SJSA1 (cell line): Measurements from ENCODE around the gene ANXA10. TPM values are rescaled to one million over a fixed set of nuclear protein-coding genes. Genes with fewer than 3 reads are reported as not detected.
"Not testable (repeated sequence)": the region's sequence is repeated elsewhere in the genome, so short reads cannot be mapped to it uniquely, and the experiment has no call there.

ENCODE experiments used
- DNase-seq, 2 experiments: peaks; one replicate each; pipeline ENCODE4 v3.0.0-alpha.2; 2015 to 2020; ENCODE audit warnings: low spot score in 2 of 2, low read depth in 1 of 2
- H3K27ac ChIP-seq: fragments of 250-450 bp; sonication (Bioruptor Pico); 2 replicates; pipeline ENCODE4 v1.5.1; 2020; ENCODE audit warnings: mild to moderate bottlenecking, moderate library complexity
- H3K27me3 ChIP-seq: fragments of 250-450 bp; sonication (Bioruptor Pico); replicated peaks from 2 replicates; pipeline ENCODE4 v1.5.1; 2020; ENCODE audit warnings: mild to moderate bottlenecking, moderate library complexity
- H3K36me3 ChIP-seq: fragments of 250-450 bp; sonication (Bioruptor Pico); 2 replicates; pipeline ENCODE4 v1.5.1; 2020; ENCODE audit warnings: mild to moderate bottlenecking
- H3K4me1 ChIP-seq: fragments of 250-450 bp; sonication (Bioruptor Pico); replicated peaks from 2 replicates; pipeline ENCODE4 v1.6.1; 2021; ENCODE audit warnings: mild to moderate bottlenecking
- H3K4me3 ChIP-seq: fragments of 250-450 bp; sonication (Bioruptor Pico); 2 replicates; pipeline ENCODE4 v1.5.1; 2020; ENCODE audit warnings: mild to moderate bottlenecking
- H3K9me3 ChIP-seq: fragments of 250-450 bp; sonication (Bioruptor Pico); replicated peaks from 2 replicates; pipeline ENCODE4 v1.5.1; 2020; ENCODE audit warnings: mild to moderate bottlenecking
- total RNA-seq: library from RNA; depleted of rRNA; stranded (reverse); fragments of >200 nt; shearing (Covaris generic); gene quantifications from 2 replicates; pipeline ENCODE4 v1.2.3, GENCODE V29; 2014

Gene ANXA10
- total RNA-seq, 1 experiment from 2014 or later, result 1.7 TPM

DNA sequence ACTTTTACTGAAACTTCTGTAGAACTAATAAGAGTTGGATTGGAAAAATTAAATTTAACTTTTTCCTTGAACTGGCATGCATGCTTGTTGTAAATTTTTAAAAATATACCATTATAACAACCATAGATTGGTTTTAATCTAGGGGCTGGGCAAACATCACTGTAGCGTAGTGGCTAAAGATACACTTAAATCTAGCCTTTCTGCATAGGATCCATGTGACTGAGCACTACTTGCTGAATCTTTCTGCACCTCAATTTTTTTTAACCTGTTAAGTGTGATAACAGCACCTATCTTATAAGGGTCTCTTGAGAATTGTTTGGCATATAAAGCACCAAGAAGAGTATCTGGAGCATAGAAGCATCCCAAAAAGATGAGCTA, 4.1 kb downstream of the ANXA10 start:
- Histone ChIP-seq H3K27ac (no peak overlapping the region), H3K27me3 (no peaks in the 10 kb centered on the region), H3K36me3 (no peaks in the 10 kb centered on the region), H3K4me3 (no peak overlapping the region), H3K9me3 (no peaks in the 10 kb centered on the region), H3K4me1 (no peaks in the 10 kb centered on the region; the same call in 1 of the 2 replicates)
- no peak for DNase-seq

- Histone ChIP-seq H3K4me1 (no peaks in the 10 kb centered on the region; the same call in 1 of the 2 replicates), H3K27me3 (no peaks in the 10 kb centered on the region), H3K36me3 (no peaks in the 10 kb centered on the region), H3K4me3 (no peak overlapping the region), H3K27ac (no peak overlapping the region), H3K9me3 (no peaks in the 10 kb centered on the region)
- no peak for DNase-seq
These were observed 4.8 kb downstream of the ANXA10 start for GRCh38 chr4:168097161-168097560.

GRCh38 chr4:168098248-168098717, 5.9 kb downstream of the ANXA10 start:
- Histone ChIP-seq H3K4me1 (no peaks in the 10 kb centered on the region; the same call in 1 of the 2 replicates), H3K27me3 (no peaks in the 10 kb centered on the region), H3K4me3 (no peak overlapping the region), H3K27ac (no peak overlapping the region), H3K9me3 (no peaks in the 10 kb centered on the region), H3K36me3 (no peaks in the 10 kb centered on the region)
- no peak for DNase-seq

GRCh38 chr4:168099195-168099594, 6.9 kb downstream of the ANXA10 start:
- no peaks in the 10 kb centered on the region for H3K27me3 ChIP-seq
- no peaks in the 10 kb centered on the region for H3K36me3 ChIP-seq
- no peaks in the 10 kb centered on the region; the same call in 1 of the 2 replicates for H3K4me1 ChIP-seq
- DNase-seq, result no peak
- H3K27ac ChIP-seq, result no peak overlapping the region
- no peaks in the 10 kb centered on the region for H3K9me3 ChIP-seq
- H3K4me3 ChIP-seq, result no peak overlapping the region

- H3K27me3 ChIP-seq, result no peaks in the 10 kb centered on the region
- no peaks in the 10 kb centered on the region for H3K9me3 ChIP-seq
- DNase-seq, result no peak
- no peak overlapping the region for H3K4me3 ChIP-seq
- H3K36me3 ChIP-seq, result no peaks in the 10 kb centered on the region
- H3K4me1 ChIP-seq, result no peaks in the 10 kb centered on the region; the same call in 1 of the 2 replicates
- H3K27ac ChIP-seq, result no peak overlapping the region
These were observed 8.7 kb downstream of the ANXA10 start for GRCh38 chr4:168101026-168101425.

DNA sequence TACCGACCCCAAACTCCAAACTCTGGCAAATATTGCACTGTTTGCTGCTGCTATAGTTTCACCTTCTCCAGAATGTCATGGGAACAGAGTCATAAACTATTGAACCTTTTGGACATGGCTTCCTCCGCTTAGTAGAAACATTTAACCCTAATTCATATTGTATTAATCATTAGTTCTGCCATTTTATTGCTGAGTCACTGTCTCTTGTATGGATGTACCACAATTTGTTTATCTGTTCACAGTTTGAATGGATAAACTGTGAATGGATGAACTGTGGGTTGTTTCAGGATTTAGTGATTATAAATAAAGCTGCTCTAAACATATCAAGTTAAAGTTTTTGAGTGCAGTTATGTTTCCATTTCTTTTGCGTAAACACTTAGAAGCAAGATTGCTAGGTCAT, 10.1 kb downstream of the ANXA10 start:
- no peaks in the 10 kb centered on the region for H3K36me3 ChIP-seq
- no peaks in the 10 kb centered on the region for H3K9me3 ChIP-seq
- no peak for DNase-seq
- H3K27me3 ChIP-seq, result no peaks in the 10 kb centered on the region
- no peaks in the 10 kb centered on the region; the same call in 1 of the 2 replicates for H3K4me1 ChIP-seq
- no peak overlapping the region for H3K4me3 ChIP-seq
- no peak overlapping the region for H3K27ac ChIP-seq

DNA sequence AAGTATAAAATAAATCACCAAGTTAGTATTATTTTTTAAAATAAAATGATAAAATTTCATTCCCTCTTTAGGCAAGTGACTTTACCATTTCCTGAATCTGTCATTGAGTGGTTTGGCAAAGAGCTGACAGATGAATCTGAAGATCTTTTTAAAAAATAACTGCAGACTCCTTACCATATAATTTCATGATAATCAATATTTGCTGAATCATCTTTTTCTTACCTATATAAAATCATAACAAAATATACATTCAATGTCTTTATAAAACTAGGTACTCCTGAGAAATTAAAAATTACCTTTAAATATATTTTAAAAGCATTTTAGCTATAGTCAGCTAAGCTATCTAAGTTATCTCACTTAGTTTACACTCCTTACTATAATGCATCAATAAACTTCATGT, 17.2 kb downstream of the ANXA10 start:
- H3K36me3 ChIP-seq, result no peaks in the 10 kb centered on the region
- no peak for DNase-seq
- H3K9me3 ChIP-seq, result no peaks in the 10 kb centered on the region
- H3K4me3 ChIP-seq, result no peak overlapping the region
- no peak overlapping the region for H3K27ac ChIP-seq
- H3K27me3 ChIP-seq, result no peaks in the 10 kb centered on the region
- H3K4me1 ChIP-seq, result no peaks in the 10 kb centered on the region

DNA sequence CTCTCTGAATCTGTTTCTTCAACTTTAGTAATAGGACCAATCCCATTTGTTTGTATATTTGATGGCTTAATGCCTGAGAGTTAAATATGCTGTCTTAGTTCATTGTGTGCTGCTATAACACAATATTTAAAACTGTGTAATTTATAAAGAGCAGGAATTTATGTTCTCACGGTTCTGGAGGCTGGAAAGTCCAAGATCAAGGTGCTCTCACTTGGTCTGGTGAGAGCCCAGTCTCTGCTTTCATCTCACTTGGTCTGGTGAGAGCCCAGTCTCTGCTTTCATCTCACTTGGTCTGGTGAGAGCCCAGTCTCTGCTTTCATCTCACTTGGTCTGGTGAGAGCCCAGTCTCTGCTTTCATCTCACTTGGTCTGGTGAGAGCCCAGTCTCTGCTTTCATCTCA, 20.7 kb downstream of the ANXA10 start:
- not testable (repeated sequence) for DNase-seq, H3K27ac ChIP-seq, H3K9me3 ChIP-seq, H3K4me3 ChIP-seq, H3K4me1 ChIP-seq, H3K36me3 ChIP-seq, H3K27me3 ChIP-seq

GRCh38 chr4:168118116-168118655, 25.8 kb downstream of the ANXA10 start:
- DNase-seq, result no peak
- Histone ChIP-seq H3K36me3 (no peaks in the 10 kb centered on the region), H3K4me3 (no peak overlapping the region), H3K9me3 (no peaks in the 10 kb centered on the region), H3K4me1 (no peaks in the 10 kb centered on the region; the same call in 1 of the 2 replicates), H3K27ac (no peak overlapping the region), H3K27me3 (no peaks in the 10 kb centered on the region)

DNA sequence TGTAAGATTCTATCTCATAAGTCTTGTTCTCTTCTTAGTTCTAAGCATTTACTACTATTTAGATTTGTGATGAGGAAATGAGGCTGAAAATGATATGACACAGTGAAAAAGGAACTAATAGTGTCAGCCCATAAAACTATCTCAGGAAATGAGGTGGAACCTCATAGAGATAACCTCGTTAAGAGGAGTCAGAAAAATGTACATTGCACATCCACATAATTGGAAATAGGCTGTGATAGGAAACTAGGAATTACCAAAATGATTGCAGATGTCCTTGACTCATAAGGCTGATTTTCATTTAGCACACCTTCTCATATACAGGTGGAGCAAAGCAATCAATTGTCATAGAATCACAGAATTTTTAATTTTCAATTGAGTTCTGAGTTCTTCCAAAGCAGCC, 26.8 kb downstream of the ANXA10 start:
- no peaks in the 10 kb centered on the region for H3K36me3 ChIP-seq
- no peak overlapping the region for H3K27ac ChIP-seq
- no peak for DNase-seq
- H3K27me3 ChIP-seq, result no peaks in the 10 kb centered on the region
- H3K4me1 ChIP-seq, result peaks cover 4% of the 10 kb centered on the region
- no peaks in the 10 kb centered on the region for H3K9me3 ChIP-seq
- no peak overlapping the region for H3K4me3 ChIP-seq

GRCh38 chr4:168119890-168120289, 27.6 kb downstream of the ANXA10 start:
- Histone ChIP-seq H3K27ac (no peak overlapping the region), H3K4me1 (peaks cover 10% of the 10 kb centered on the region), H3K9me3 (no peaks in the 10 kb centered on the region), H3K27me3 (no peaks in the 10 kb centered on the region), H3K4me3 (no peak overlapping the region), H3K36me3 (no peaks in the 10 kb centered on the region)
- no peak for DNase-seq

DNA sequence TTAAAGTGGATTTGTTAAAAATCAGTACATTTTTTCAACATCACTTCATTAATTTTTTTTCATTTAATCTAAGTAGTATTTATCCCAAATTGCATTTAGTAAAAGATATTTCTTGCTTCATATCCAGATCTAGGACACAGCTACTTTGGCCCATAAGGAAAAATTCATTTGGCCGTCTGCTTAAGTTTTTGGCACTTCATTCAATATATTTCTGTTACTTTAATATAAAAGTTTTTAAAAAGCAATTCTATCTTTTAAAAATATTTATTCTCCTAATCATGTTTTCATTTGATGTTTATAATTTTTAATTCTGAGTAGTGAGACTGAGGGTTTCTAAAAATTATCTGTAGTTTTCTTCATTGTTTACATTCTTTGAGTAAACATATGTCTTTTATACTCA, 28.5 kb downstream of the ANXA10 start:
- no peak for DNase-seq
- H3K4me1 ChIP-seq, result peaks cover 10% of the 10 kb centered on the region
- H3K27me3 ChIP-seq, result no peaks in the 10 kb centered on the region
- H3K36me3 ChIP-seq, result no peaks in the 10 kb centered on the region
- H3K27ac ChIP-seq, result no peak overlapping the region
- H3K4me3 ChIP-seq, result no peak overlapping the region
- H3K9me3 ChIP-seq, result no peaks in the 10 kb centered on the region

GRCh38 chr4:168124008-168124641, 31.8 kb downstream of the ANXA10 start:
- H3K4me3 ChIP-seq, result no peak overlapping the region

DNA sequence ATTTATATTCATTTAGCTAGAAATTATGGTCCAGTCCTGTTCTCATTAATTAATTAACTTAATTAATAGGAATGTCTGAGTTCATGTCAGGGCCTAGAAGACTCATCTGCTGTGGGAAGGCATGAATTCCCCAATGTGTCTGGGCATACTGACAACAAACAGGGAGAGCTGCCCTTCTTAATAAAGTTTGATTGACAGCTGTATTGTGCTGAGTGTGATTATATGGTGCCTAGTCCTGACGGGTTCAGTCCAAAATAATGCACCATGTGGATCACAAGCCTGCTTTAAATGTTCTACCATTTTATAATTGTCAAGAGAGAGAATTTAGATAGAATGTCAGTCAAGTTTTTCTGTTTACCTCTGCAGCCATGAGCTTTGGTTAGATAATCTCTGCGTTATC, 34.6 kb downstream of the ANXA10 start:
- H3K27ac ChIP-seq, result no peak overlapping the region
- peaks cover 10% of the 10 kb centered on the region for H3K4me1 ChIP-seq
- no peak overlapping the region for H3K4me3 ChIP-seq
- DNase-seq, result no peak
- no peaks in the 10 kb centered on the region for H3K36me3 ChIP-seq
- no peaks in the 10 kb centered on the region for H3K27me3 ChIP-seq
- no peaks in the 10 kb centered on the region for H3K9me3 ChIP-seq

More at GRCh38 chr4:168124008-168124641, 31.8 kb downstream of the ANXA10 start:
- Histone ChIP-seq H3K27me3 (no peaks in the 10 kb centered on the region), H3K27ac (no peak overlapping the region), H3K36me3 (no peaks in the 10 kb centered on the region), H3K4me1 (peaks cover 10% of the 10 kb centered on the region), H3K9me3 (no peaks in the 10 kb centered on the region)
- no peak for DNase-seq

DNA sequence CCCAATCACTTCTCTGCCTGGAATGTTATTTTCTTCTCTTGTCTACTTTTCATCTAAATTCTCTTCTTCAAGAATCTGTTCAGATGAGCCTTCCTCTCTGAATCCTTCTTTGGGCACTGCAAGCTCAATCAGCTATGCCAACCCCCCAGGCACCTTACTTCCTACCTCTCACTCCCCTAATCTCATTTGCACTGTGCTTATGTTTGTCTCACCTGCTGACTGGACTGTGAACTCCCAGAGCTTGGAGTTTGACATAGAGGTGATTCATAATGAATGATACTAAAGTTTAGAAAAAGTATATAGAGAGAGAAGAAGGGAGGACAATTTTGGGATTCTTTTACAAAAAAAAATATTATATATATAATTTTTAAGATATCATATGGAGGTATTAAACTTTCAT, 36.3 kb downstream of the ANXA10 start:
- Histone ChIP-seq H3K27ac (no peak overlapping the region), H3K4me1 (peaks cover 10% of the 10 kb centered on the region), H3K36me3 (no peaks in the 10 kb centered on the region), H3K4me3 (no peak overlapping the region), H3K27me3 (no peaks in the 10 kb centered on the region), H3K9me3 (no peaks in the 10 kb centered on the region)
- DNase-seq, result no peak
